ENCODE data around the gene TCF7.

DNA sequence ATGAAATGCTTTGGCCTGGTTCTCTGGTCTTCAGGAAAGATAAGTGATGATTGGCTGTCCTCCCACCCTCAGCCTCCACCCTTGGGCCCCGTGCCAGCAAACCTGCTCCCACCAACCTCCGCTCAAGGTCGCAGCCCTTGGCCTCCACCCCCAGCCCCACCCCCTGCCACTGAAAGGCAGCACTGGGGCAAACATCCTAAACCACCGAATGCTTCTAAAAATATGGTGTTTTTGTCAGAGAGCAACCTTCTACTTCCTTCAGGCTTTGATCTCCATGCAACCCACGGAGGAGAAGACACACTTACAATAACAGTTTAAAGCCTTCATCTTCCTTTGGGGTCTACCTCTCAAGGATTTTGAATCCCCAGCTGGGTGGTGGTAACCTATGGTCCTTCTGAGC, 24.0 kb upstream of the TCF7 start:
- TF ChIP-seq POLR2AphosphoS5 (IDR thresholded peaks at IDR 0.05) (no peak), CTCF (IDR thresholded peaks at IDR 0.05) (no peak)
